Lower lobe of right lung (tissue), 2 donors: ENCODE measurements around the gene HTRA1. TPM values are rescaled to one million over a fixed set of nuclear protein-coding genes. Genes with fewer than 3 reads are reported as not detected.

Experiments
- ATAC-seq, 2 donors: fragments of 200-7000 bp; cut with Tn5 transposase; one replicate each; pipeline ENCODE4 v1.9.1; 2020 to 2022; ENCODE audit warnings: mild to moderate bottlenecking in 2 of 2, moderate library complexity in 2 of 2
- DNase-seq: peaks from one replicate; pipeline ENCODE4 v3.0.0-alpha.2; 2020
- H3K27ac ChIP-seq: fragments of 200-600 bp; one replicate; pipeline ENCODE4 v1.8.0; 2022
- H3K27me3 ChIP-seq: fragments of 200-600 bp; one replicate; pipeline ENCODE4 v1.8.0; 2022; ENCODE audit warnings: low read depth
- H3K36me3 ChIP-seq: fragments of 200-600 bp; one replicate; pipeline ENCODE4 v1.8.0; 2022; ENCODE audit warnings: mild to moderate bottlenecking
- H3K4me1 ChIP-seq: fragments of 200-600 bp; one replicate; pipeline ENCODE4 v1.8.0; 2022
- H3K4me3 ChIP-seq: fragments of 200-600 bp; one replicate; pipeline ENCODE4 v1.8.0; 2022; ENCODE audit warnings: mild to moderate bottlenecking
- H3K9me3 ChIP-seq: fragments of 200-600 bp; one replicate; pipeline ENCODE4 v1.8.0; 2022
- intact Hi-C: fragments of 100-400 bp; cut with DNase I; formaldehyde crosslinking; loops from one replicate; pipeline ENCODE4 v1.11.0; 2022
- total RNA-seq: library from RNA; stranded (reverse); fragmentation: NEBNext Ultra II Directional; extraction: Animal tissue kit (Norgen Biotek cat#: 25700); gene quantifications from one replicate; pipeline ENCODE4 v1.2.1, GENCODE V29; 2021
- TF ChIP-seq, protein P1 (sequence below): fragments of 200-600 bp; IDR thresholded peaks from one replicate; pipeline ENCODE4 v1.8.0; 2022; ENCODE audit warnings: antibody characterized with exemption, mild to moderate bottlenecking
- donor health status: DM: no; HTN: yes; CAD: no; lungs with severe emphysema.

The HTRA1 gene
- total RNA-seq, 1 donor from 2014 or later: 45.3 TPM

DNA sequence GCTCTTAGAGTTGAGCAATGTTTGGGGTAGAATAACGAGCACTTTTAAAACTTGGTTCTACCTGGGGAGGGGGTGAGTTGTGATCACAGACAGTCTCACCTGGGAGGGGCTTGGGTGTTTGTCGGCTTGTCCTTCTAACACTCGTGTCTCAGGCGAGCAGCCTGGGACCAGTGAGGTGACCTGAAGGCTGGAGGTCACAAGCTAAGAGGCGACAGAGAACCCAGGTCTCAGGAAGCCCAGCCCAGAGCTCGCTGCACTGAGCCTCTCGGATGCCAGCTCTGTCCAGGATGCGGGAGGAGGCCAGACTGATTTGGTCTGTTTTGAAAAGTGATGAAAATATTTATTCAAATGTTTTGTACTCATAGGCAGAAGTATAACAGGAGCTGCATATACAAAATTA, 11.8 kb downstream of the HTRA1 start:
- H3K27me3 ChIP-seq: no peaks in the 10 kb centered on the region
- no peaks in the 10 kb centered on the region for H3K36me3 ChIP-seq
- no peaks in the 10 kb centered on the region for H3K9me3 ChIP-seq
- peaks cover 33% of the 10 kb centered on the region for H3K4me1 ChIP-seq
- DNase-seq (no peak), ATAC-seq (no peak)
- H3K27ac ChIP-seq: no peak overlapping the region
- intact Hi-C loops: no loop called here
- TF ChIP-seq, protein P1, sequence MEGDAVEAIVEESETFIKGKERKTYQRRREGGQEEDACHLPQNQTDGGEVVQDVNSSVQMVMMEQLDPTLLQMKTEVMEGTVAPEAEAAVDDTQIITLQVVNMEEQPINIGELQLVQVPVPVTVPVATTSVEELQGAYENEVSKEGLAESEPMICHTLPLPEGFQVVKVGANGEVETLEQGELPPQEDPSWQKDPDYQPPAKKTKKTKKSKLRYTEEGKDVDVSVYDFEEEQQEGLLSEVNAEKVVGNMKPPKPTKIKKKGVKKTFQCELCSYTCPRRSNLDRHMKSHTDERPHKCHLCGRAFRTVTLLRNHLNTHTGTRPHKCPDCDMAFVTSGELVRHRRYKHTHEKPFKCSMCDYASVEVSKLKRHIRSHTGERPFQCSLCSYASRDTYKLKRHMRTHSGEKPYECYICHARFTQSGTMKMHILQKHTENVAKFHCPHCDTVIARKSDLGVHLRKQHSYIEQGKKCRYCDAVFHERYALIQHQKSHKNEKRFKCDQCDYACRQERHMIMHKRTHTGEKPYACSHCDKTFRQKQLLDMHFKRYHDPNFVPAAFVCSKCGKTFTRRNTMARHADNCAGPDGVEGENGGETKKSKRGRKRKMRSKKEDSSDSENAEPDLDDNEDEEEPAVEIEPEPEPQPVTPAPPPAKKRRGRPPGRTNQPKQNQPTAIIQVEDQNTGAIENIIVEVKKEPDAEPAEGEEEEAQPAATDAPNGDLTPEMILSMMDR: no peak
- H3K4me3 ChIP-seq: no peak overlapping the region

DNA sequence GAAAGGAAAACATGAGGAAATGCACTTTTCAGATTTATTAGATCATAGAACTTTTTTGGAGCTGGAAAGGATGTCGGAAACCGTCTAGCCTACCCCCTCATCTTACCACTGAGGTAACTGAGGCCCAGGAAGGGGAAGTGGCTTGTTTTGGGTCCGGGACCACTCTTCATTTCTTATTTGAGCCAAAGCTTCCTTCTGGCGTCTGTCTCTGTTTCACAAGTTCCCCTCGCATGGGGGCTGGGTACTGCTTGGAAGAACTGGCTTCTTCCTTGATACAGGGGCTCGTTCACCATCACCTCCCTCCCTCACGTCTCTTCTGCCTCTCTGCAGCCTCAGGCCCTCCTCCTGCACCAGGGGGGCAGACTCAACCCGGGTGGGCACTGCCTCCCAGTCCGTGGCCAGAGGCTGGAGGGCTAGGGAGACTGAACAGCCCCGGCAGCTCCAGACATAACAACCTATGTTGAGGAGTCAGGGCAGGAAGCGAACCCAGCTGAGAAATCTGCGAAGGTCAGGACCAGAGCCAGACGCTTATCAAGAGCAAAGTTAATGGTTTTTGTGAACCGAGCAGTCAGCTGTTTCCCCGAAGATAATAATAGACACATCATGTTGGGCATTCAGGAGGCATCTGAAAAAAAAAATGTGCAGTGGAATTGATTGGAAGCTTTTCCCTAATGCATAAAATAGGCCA, 12.9 kb downstream of the HTRA1 start:
- Histone ChIP-seq H3K9me3 (no peaks in the 10 kb centered on the region), H3K4me1 (peaks cover 32% of the 10 kb centered on the region), H3K4me3 (no peak overlapping the region), H3K27ac (no peak overlapping the region), H3K36me3 (no peaks in the 10 kb centered on the region), H3K27me3 (no peaks in the 10 kb centered on the region)
- ATAC-seq: peak in 1 of 2 donors; percentile 16
- TF ChIP-seq, protein P1: no peak
- no peak for DNase-seq
- intact Hi-C loops: no loop called here

DNA sequence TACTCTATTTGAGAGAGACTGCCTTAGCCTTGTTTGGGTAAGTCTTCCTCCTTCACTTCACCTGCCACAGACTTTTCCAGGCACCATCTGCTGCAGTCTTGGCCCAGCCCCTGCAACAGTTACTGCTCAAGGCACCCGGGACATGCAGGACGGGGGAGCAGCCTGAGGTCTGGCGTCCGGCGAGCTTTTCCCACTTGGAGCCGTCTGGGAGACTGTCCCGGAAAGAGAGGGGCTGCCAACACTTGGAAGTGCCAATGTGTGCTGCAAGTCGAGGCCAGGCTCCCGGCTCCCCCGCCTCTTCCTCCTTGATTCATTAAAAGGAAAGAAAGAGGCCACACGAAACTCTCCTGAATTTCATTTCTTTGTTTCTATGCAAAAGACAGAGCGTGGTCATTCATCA, 13.7 kb downstream of the HTRA1 start:
- no peaks in the 10 kb centered on the region for H3K36me3 ChIP-seq
- intact Hi-C loops: no loop called here
- H3K4me1 ChIP-seq: peaks cover 28% of the 10 kb centered on the region
- no peaks in the 10 kb centered on the region for H3K9me3 ChIP-seq
- ATAC-seq (peak in 1 of 2 donors; percentile 61), DNase-seq (no peak)
- H3K4me3 ChIP-seq: no peak overlapping the region
- no peaks in the 10 kb centered on the region for H3K27me3 ChIP-seq
- no peak overlapping the region for H3K27ac ChIP-seq
- TF ChIP-seq, protein P1: no peak

DNA sequence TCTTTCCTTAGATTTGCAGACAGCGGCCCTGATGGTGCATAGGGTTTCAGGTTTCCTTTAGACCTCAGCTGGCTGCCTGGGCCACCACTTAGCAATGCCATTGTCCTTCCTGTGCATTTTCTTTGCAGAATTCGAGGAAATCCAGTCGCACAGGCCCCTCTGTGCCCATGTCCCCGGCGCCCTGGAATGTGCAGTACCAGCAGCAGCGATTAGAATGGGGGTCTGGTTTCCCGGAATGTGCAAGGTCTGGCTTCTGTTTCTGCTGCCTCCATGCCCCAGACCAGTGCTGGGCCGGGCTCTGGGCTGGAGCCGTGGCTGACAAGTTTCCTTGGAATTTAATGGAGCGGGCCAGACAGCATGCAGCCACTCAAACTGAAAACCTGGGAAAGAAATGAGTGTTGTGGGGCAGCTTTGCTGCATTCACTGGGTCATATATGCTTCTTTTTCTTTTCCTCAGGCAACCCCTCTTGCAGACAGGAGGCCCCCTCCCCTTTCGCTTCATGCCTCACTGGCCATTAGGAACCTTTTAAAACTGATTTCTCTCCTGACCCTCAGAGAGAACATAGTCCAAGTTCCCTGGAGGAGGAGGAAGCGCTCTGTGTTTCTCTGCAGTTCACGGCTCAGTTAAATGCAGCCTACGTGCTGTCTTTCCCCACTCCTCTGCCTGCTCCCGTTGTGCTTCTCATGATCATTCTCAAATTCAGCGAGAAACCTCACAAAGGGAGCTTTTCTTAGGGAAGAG, 14.4 kb downstream of the HTRA1 start:
- intact Hi-C loops: no loop called here
- H3K36me3 ChIP-seq: no peaks in the 10 kb centered on the region
- DNase-seq (no peak), ATAC-seq (peak in 1 of 2 donors; percentile 16)
- H3K9me3 ChIP-seq: no peaks in the 10 kb centered on the region
- TF ChIP-seq, protein P1: no peak
- H3K4me1 ChIP-seq: peaks cover 28% of the 10 kb centered on the region
- no peak overlapping the region for H3K27ac ChIP-seq
- no peak overlapping the region for H3K4me3 ChIP-seq
- no peaks in the 10 kb centered on the region for H3K27me3 ChIP-seq

DNA sequence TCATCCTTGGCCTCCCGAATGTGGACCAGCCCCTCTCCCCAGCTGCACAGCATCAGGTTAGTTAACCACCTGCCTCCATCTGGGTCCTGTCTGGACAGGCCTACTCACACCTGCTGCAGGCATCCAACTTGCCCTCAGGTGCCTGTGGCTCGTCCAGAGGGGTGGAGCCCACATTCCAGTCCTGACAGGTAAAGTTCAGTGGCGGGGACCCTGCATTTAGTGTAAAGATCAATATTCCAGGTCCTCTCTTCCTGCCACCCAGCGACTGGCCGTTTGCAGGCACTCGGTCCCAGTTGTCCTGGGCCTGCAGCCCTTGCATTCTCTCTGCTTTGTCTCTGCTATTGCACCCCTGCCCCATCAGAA, 15.0 kb downstream of the HTRA1 start:
- Histone ChIP-seq H3K4me1 (peaks cover 28% of the 10 kb centered on the region), H3K27me3 (no peaks in the 10 kb centered on the region), H3K36me3 (no peaks in the 10 kb centered on the region), H3K9me3 (no peaks in the 10 kb centered on the region), H3K27ac (no peak overlapping the region), H3K4me3 (no peak overlapping the region)
- TF ChIP-seq, protein P1: no peak
- no peak for ATAC-seq
- intact Hi-C loops: no loop called here
- no peak for DNase-seq
